Neuronal stem cell (in vitro differentiated cells): ENCODE results near the gene GRID1.

Source experiments
- DNase-seq: peaks from one replicate; pipeline ENCODE4 v3.0.0-alpha.2; 2013; ENCODE audit warnings: low spot score
- H2AFZ ChIP-seq: one replicate; pipeline ENCODE4 v1.6.1; 2013; ENCODE audit warnings: mild to moderate bottlenecking, low read length, inconsistent platforms
- H2AK5ac ChIP-seq: 2 replicates; pipeline ENCODE4 v1.6.1; 2013; ENCODE audit warnings: low read depth, mild to moderate bottlenecking, inconsistent platforms, low read length, moderate library complexity, mixed read lengths
- H2BK120ac ChIP-seq: 2 replicates; pipeline ENCODE4 v1.6.1; 2013; ENCODE audit warnings: low read depth, mild to moderate bottlenecking, inconsistent platforms, low read length, moderate library complexity, mixed read lengths
- H2BK12ac ChIP-seq: one replicate; pipeline ENCODE4 v1.6.1; 2013; ENCODE audit warnings: low read length, inconsistent platforms
- H2BK15ac ChIP-seq: 2 replicates; pipeline ENCODE4 v1.6.1; 2013; ENCODE audit warnings: mild to moderate bottlenecking, low read length, inconsistent platforms, mixed read lengths
- H2BK5ac ChIP-seq: one replicate; pipeline ENCODE4 v1.6.1; 2013; ENCODE audit warnings: inconsistent platforms, mild to moderate bottlenecking, low read length, moderate library complexity
- H3K14ac ChIP-seq: one replicate; pipeline ENCODE4 v1.6.1; 2013; ENCODE audit warnings: low read length, inconsistent platforms
- H3K18ac ChIP-seq: 2 replicates; pipeline ENCODE4 v1.6.1; 2013; ENCODE audit warnings: low read length, inconsistent platforms
- H3K23ac ChIP-seq: 2 replicates; pipeline ENCODE4 v1.6.1; 2013; ENCODE audit warnings: low read depth, mild to moderate bottlenecking, mixed read lengths, low read length, inconsistent platforms; ENCODE audit not compliant: poor library complexity
- H3K27ac ChIP-seq: replicated peaks from 3 replicates; pipeline ENCODE4 v1.5.1; 2013; ENCODE audit warnings: low read length, inconsistent platforms
- H3K27me3 ChIP-seq, 3 experiments: 2 replicates each; pipeline ENCODE4 v1.6.1; 2013; ENCODE audit warnings: low read length in 3 of 3, mild to moderate bottlenecking in 2 of 3, inconsistent platforms in 1 of 3, low read depth in 1 of 3, mixed read lengths in 1 of 3, moderate library complexity in 1 of 3; ENCODE audit not compliant: control insufficient read depth in 3 of 3, insufficient read depth in 3 of 3
- H3K36me3 ChIP-seq, 2 donors: replicated peaks in 1 of 2; 2 replicates each; pipeline ENCODE4 v1.6.1; 2013; ENCODE audit warnings: low read length in 2 of 2; ENCODE audit not compliant: control insufficient read depth in 2 of 2, insufficient read depth in 2 of 2
- H3K4ac ChIP-seq: 2 replicates; pipeline ENCODE4 v1.6.1; 2013; ENCODE audit warnings: inconsistent platforms, mild to moderate bottlenecking, low read length, moderate library complexity
- H3K4me1 ChIP-seq, 2 donors: 1 replicate in 1 of 2; 2 replicates in 1 of 2; pipeline ENCODE4 v1.6.1; 2013; ENCODE audit warnings: low read length in 2 of 2, low read depth in 1 of 2; ENCODE audit not compliant: control insufficient read depth in 2 of 2, insufficient read depth in 1 of 2
- H3K4me2 ChIP-seq: one replicate; pipeline ENCODE4 v1.6.1; 2013; ENCODE audit warnings: mild to moderate bottlenecking, low read length, inconsistent platforms; ENCODE audit not compliant: insufficient read depth, poor library complexity, severe bottlenecking
- H3K4me3 ChIP-seq, 2 donors: 2 replicates each; pipeline ENCODE4 v1.5.1; 2013; ENCODE audit warnings: low read length in 2 of 2, mild to moderate bottlenecking in 2 of 2, inconsistent platforms in 1 of 2, moderate library complexity in 1 of 2
- H3K79me1 ChIP-seq: one replicate; pipeline ENCODE4 v1.6.1; 2013; ENCODE audit warnings: low read depth, mild to moderate bottlenecking, inconsistent platforms, low read length, moderate library complexity
- H3K9ac ChIP-seq: one replicate; pipeline ENCODE4 v1.6.1; 2013; ENCODE audit warnings: mild to moderate bottlenecking, low read depth, low read length, inconsistent platforms; ENCODE audit not compliant: poor library complexity
- H3K9me3 ChIP-seq, 2 donors: replicated peaks in 1 of 2; 2 replicates each; pipeline versions ENCODE3 to v1.6.1; 2013; ENCODE audit warnings: low read length in 2 of 2, mild to moderate bottlenecking in 2 of 2, inconsistent platforms in 1 of 2, low read depth in 1 of 2, mixed read lengths in 1 of 2, moderate library complexity in 1 of 2; ENCODE audit not compliant: control insufficient read depth in 2 of 2, insufficient read depth in 1 of 2
- H4K8ac ChIP-seq: one replicate; pipeline ENCODE4 v1.6.1; 2013; ENCODE audit warnings: low read depth, mild to moderate bottlenecking, inconsistent platforms, low read length, moderate library complexity
- H4K91ac ChIP-seq: one replicate; pipeline ENCODE4 v1.6.1; 2013; ENCODE audit warnings: low read length, low read depth, mild to moderate bottlenecking, inconsistent platforms; ENCODE audit not compliant: poor library complexity
- WGBS, 2 donors: extraction: QIAGEN DNeasy Blood & Tissue Kit; methylation state at CpG; one replicate each; pipeline ENCODE4 v1.1.7; 2013; ENCODE audit warnings: missing lambda C conversion rate in 2 of 2, mixed read lengths in 1 of 2; ENCODE audit not compliant: insufficient read length in 2 of 2, insufficient replicate concordance in 1 of 2; ENCODE audit errors: extremely low coverage in 2 of 2; 5-methylcytosine and 5-hydroxymethylcytosine counted together

Gene GRID1

GRCh38 chr10:86368046-86368445, 1.5 kb upstream of the GRID1 start:
- WGBS, 2 donors: no CpG with 5 or more reads among the region's 1 CpG
- H3K27me3 ChIP-seq: peaks cover 43 to 91% (median 65%) of the 10 kb centered on the region in 3 experiments

DNA sequence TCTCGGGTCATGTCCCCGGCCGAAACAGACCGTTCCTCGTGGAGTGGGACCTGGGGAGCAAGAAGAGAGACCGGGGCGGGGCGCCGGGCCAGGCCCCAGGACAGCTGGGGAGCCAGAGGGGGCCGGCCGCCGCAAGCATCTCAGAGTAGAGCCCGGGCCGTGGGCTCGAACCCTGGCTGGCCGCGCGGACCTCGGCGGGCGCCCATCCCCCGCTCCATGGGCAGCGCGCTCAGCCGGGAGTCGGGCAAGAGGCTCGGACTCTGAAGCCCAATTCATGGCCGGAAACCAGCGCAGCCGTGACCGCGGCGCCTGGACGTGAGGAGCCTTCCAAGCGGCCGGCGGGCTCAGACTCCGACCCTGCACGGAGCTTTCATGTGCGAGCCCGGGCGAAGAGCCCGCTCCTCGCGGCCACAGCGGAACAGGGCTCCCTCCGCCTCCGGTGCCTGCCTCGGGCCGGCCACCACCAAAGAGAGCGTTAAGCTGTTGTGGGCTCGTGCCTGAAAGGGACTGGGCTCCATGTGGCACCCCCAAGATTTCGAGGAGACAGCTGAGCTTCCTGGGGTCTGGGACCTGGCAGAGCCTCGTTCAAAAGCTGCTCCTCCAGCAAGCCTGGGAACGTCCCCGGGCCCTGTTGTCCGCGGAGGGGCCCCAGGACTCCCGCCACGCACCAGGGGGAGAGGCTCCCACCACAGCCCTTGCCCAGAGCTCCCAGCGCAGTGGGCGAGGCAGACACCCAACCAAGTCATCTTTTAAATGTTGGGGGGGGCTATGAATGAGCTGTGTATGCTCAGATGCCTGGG, 757 bp upstream of the GRID1 start:
- no peak overlapping the region for H3K27ac ChIP-seq
- no CpG with 5 or more reads among the region's 62 CpGs for WGBS, 2 donors
- peaks cover 43 to 95% (median 71%) of the 10 kb centered on the region in 3 experiments for H3K27me3 ChIP-seq

More at GRCh38 chr10:86368046-86368445, 1.5 kb upstream of the GRID1 start:
- H2BK5ac ChIP-seq: no peak overlapping the region
- no peaks in the 10 kb centered on the region for H3K79me1 ChIP-seq
- H3K9me3 ChIP-seq: peaks cover 0 to 8% of the 10 kb centered on the region in 2 donors
- H3K4me1 ChIP-seq: peaks cover 0 to 13% of the 10 kb centered on the region in 2 donors
- no peak overlapping the region for H3K4me2 ChIP-seq
- H3K27ac ChIP-seq: no peak overlapping the region
- no peak overlapping the region for H2AFZ ChIP-seq
- H3K23ac ChIP-seq: no peak overlapping the region
- no peak overlapping the region for H3K4ac ChIP-seq
- no peak overlapping the region for H2BK120ac ChIP-seq
- H2AK5ac ChIP-seq: no peak overlapping the region
- H4K91ac ChIP-seq: no peak overlapping the region
- no peak overlapping the region for H2BK12ac ChIP-seq
- H3K14ac ChIP-seq: no peak overlapping the region
- H2BK15ac ChIP-seq: no peak overlapping the region
- no peaks in the 10 kb centered on the region for H3K36me3 ChIP-seq
- H3K4me3 ChIP-seq: no peak overlapping the region
- DNase-seq: no peak
- no peak overlapping the region for H4K8ac ChIP-seq
- H3K9ac ChIP-seq: no peak overlapping the region
- H3K18ac ChIP-seq: no peak overlapping the region

DNA sequence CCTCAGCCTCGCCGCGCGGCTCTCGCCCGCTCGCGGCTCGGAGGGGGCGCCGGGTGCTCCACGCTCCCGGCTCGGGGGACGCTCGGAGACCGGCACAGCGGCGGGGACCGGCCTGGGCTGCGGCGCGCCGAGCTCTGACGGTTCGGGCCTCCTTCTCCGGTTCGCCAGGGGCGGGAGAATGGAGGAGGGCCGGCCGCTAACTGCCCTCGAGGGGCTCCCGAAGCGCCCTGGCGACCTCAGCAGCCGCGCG, 232 bp upstream of the GRID1 start:
- H2BK12ac ChIP-seq: peak overlapping the region; percentile 22
- no peak overlapping the region for H2BK5ac ChIP-seq
- peaks cover 43 to 95% (median 76%) of the 10 kb centered on the region in 3 experiments for H3K27me3 ChIP-seq
- no peak overlapping the region for H3K27ac ChIP-seq
- no peak overlapping the region for H4K91ac ChIP-seq
- H2BK120ac ChIP-seq: peak overlapping the region; percentile 81
- peak overlapping the region; percentile 33 for H3K14ac ChIP-seq
- peak overlapping the region; percentile 84 for H3K4ac ChIP-seq
- H3K4me1 ChIP-seq: peaks cover 0 to 18% of the 10 kb centered on the region in 2 donors
- H3K18ac ChIP-seq: peak overlapping the region; percentile 94
- peaks cover 0 to 10% of the 10 kb centered on the region in 2 donors for H3K9me3 ChIP-seq
- peak overlapping the region; percentile 98 for H2AFZ ChIP-seq
- peak overlapping the region; percentile 80 for H3K23ac ChIP-seq
- H2AK5ac ChIP-seq: peak overlapping the region; percentile 40
- peak overlapping the region; percentile 100 for H3K4me2 ChIP-seq
- no CpG with 5 or more reads among the region's 38 CpGs for WGBS, 2 donors
- H3K4me3 ChIP-seq: peak overlapping the region; percentile 41 to 76
- no peak overlapping the region for H4K8ac ChIP-seq
- H3K9ac ChIP-seq: peak overlapping the region; percentile 70
- no peak for DNase-seq
- no peaks in the 10 kb centered on the region for H3K36me3 ChIP-seq
- H3K79me1 ChIP-seq: no peaks in the 10 kb centered on the region
- H2BK15ac ChIP-seq: peak overlapping the region; percentile 30

More for the DNA sequence above, 757 bp upstream of the GRID1 start:
- Histone ChIP-seq H3K36me3 (no peaks in the 10 kb centered on the region), H3K4me3 (peak overlapping the region; percentile 41 to 76), H2BK5ac (no peak overlapping the region), H2AK5ac (peak overlapping the region; percentile 40), H2AFZ (peak overlapping the region; percentile 98), H2BK120ac (peak overlapping the region; percentile 81), H3K9ac (no peak overlapping the region), H3K4ac (peak overlapping the region; percentile 84), H3K18ac (peak overlapping the region; percentile 94), H2BK15ac (peak overlapping the region; percentile 30), H3K4me2 (peak overlapping the region; percentile 100), H2BK12ac (peak overlapping the region; percentile 22), H3K23ac (peak overlapping the region; percentile 80), H3K79me1 (no peaks in the 10 kb centered on the region), H3K4me1 (peaks cover 0 to 18% of the 10 kb centered on the region in 2 donors), H3K14ac (peak overlapping the region; percentile 33), H4K91ac (no peak overlapping the region), H4K8ac (no peak overlapping the region), H3K9me3 (peaks cover 0 to 10% of the 10 kb centered on the region in 2 donors)
- no peak for DNase-seq

DNA sequence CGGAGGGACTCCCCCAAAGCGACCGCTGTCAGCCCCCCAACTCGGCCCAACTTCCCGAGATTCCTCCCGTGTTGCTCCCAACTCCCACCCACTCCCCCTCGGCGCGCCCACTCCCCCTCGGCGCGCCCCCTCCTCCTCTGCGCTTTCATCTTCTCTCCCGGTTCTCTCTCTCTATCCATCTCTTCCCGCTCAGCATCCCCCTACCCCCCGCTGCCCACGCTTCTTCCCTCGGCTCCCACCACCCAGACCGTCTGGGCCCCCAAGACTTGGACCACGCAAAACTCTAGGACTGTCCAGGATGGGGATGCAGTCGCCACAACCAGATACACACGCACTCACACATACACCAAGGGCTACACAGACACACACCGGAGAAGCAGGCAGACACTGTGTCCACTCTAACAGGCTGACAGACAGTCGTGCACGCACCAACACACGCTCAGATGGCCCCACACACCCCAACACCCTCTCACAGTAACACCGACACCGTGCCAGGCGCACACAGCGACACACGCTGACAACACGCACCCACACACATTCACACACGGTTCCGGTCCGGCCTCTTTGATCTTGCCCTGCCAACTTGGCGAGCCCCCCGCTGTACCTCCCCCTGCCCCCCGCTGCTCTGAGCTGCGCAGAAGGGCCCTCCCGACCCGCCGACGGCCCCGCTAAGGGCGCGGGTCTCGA, 1.1 kb downstream of the GRID1 start:
- Histone ChIP-seq H3K4me3 (peak overlapping the region in 1 of 2 donors; percentile 83), H4K8ac (no peak overlapping the region), H2AK5ac (peak overlapping the region; percentile 90), H4K91ac (no peak overlapping the region), H3K27ac (no peak overlapping the region), H3K36me3 (no peaks in the 10 kb centered on the region), H2BK15ac (peak overlapping the region; percentile 85), H3K23ac (peak overlapping the region; percentile 97), H3K4me1 (peaks cover 0 to 18% of the 10 kb centered on the region in 2 donors), H3K4ac (no peak overlapping the region), H3K18ac (peak overlapping the region; percentile 85), H3K79me1 (no peaks in the 10 kb centered on the region), H3K9me3 (peaks cover 0 to 10% of the 10 kb centered on the region in 2 donors), H2BK120ac (no peak overlapping the region), H2BK5ac (no peak overlapping the region), H3K9ac (peak overlapping the region; percentile 60), H3K4me2 (peak overlapping the region; percentile 100), H2BK12ac (peak overlapping the region; percentile 10), H2AFZ (peak overlapping the region; percentile 98), H3K27me3 (peaks cover 43 to 96% (median 78%) of the 10 kb centered on the region in 3 experiments), H3K14ac (peak overlapping the region; percentile 97)
- no CpG with 5 or more reads among the region's 47 CpGs for WGBS, 2 donors
- DNase-seq: no peak
